Measurements from ENCODE around the gene TTYH3. TPM values are rescaled to one million over a fixed set of nuclear protein-coding genes. Genes with fewer than 3 reads are reported as not detected.

TTYH3 gene
- total and polyA plus RNA-seq, 2 of the 8 experiments (the other 6 are each of a cell fraction or from before 2014, with no cell fraction given) = 66.2 to 169 TPM

GRCh38 chr7:2616387-2617324, 15.1 kb upstream of the TTYH3 start (continued):
- no peak for TF ChIP-seq YY1 (IDR thresholded peaks at IDR 0.05; ENCODE audit: low read depth, low read length)

All from H1 (cell line).